ENCODE measurements around the gene CEBPZ. TPM values are rescaled to one million over a fixed set of nuclear protein-coding genes. Genes with fewer than 3 reads are reported as not detected.

The CEBPZ gene, protein sequence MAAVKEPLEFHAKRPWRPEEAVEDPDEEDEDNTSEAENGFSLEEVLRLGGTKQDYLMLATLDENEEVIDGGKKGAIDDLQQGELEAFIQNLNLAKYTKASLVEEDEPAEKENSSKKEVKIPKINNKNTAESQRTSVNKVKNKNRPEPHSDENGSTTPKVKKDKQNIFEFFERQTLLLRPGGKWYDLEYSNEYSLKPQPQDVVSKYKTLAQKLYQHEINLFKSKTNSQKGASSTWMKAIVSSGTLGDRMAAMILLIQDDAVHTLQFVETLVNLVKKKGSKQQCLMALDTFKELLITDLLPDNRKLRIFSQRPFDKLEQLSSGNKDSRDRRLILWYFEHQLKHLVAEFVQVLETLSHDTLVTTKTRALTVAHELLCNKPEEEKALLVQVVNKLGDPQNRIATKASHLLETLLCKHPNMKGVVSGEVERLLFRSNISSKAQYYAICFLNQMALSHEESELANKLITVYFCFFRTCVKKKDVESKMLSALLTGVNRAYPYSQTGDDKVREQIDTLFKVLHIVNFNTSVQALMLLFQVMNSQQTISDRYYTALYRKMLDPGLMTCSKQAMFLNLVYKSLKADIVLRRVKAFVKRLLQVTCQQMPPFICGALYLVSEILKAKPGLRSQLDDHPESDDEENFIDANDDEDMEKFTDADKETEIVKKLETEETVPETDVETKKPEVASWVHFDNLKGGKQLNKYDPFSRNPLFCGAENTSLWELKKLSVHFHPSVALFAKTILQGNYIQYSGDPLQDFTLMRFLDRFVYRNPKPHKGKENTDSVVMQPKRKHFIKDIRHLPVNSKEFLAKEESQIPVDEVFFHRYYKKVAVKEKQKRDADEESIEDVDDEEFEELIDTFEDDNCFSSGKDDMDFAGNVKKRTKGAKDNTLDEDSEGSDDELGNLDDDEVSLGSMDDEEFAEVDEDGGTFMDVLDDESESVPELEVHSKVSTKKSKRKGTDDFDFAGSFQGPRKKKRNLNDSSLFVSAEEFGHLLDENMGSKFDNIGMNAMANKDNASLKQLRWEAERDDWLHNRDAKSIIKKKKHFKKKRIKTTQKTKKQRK
- 10 to 100 TPM; 31.4 to 46.1 (median 34.5) TPM for total RNA-seq

DNA sequence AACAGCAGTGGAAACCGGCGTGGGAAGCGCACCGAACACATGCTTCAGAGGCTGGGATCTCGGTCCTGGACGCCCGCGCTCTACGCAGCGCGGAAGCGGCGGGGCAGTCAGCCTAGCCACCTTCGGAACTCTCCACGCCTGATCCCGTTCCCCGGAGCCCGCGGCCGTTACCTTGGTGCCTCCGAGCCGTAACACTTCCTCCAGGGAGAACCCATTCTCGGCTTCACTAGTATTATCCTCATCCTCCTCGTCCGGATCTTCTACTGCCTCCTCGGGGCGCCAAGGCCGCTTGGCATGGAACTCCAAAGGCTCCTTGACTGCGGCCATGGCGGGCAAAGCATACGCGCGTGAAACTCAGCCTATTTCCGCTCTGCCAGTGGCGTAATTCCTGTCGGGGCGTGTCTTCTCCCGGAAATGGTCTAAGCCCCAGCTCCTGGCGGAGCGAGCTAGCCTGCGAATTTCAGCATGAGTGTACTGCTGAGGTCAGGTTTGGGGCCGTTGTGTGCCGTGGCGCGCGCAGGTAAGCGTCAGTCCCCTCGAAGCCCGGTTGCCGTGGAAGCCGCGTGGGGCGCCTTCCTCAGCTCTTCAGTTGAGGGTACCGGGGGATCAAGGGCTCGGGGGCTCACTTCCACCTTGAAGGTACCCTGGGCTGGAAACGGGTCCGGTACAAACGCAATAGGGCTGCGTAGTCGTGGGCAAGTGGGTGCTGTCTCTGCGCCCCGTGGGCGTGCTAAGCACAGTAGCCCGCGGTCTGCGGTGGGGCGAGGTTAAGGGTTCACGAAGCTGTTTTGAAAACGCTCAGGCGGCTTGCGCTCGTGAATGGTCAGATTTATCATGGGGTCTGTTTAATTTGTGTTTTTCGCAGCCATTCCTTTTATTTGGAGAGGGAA, at the start of gene CEBPZ, which contains the start of gene NDUFAF7:
Gene CEBPZ, minus strand, starts transcription at position 356 of the 890 bp plus-strand sequence. Its CDS starts 29 bp downstream, at position 327.
Gene NDUFAF7, plus strand, starts transcription at position 418 of the 890 bp plus-strand sequence. Its CDS starts 48 bp downstream, at position 466.
- Histone ChIP-seq H3K27me3 (no peaks in the 10 kb centered on the region), H3K4me3 (replicated peaks in 1 of 3) (peak within 1 kb of the TSS; percentile 62 to 100 (median 95)), H3K27ac (peak within 1 kb of the TSS; percentile 73 to 91 (median 90)), H3K36me3 (peaks cover 14 to 16% of the 10 kb centered on the region in 2 donors), H3K9me3 (no peaks in the 10 kb centered on the region), H3K4me1 (peaks cover 26 to 27% of the 10 kb centered on the region in 2 donors)
- peak; percentile 89 to 92 for DNase-seq
- 0 to 1% methylated on average over 32 to 56 of the region's 73 CpGs for WGBS, 2 donors
- TF ChIP-seq POLR2A (IDR thresholded peaks at IDR 0.05) (peak in 1 of 2 donors; percentile 87), CTCF (IDR thresholded peaks at IDR 0.05) (peak in 1 of 6 experiments; percentile 8)
- intact Hi-C loops (cut with DNase I) = no loop called here

DNA sequence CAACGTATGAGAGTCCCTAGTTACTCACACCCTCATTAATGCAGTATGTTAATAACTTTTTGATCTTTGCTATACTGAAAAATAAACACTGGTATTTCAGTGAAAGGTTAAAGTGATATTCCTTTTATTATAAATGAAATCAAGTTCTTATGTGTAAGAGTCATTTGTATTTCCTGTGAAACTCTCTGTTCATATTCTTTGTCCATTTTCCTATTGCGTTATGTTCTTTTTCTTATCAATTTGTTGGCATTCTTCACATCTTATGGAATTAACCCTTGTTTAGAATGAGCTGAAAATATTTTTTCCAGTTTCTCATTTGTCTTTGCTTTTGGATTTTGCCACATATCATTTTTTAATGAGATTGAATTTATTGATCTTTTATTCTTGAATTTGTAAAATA, 44.9 kb upstream of the CEBPZ start:
- intact Hi-C loops (cut with DNase I) = no loop called here
- Histone ChIP-seq H3K4me3 (replicated peaks in 1 of 3) (no peak overlapping the region), H3K4me1 (no peaks in the 10 kb centered on the region), H3K9me3 (no peaks in the 10 kb centered on the region), H3K27me3 (no peaks in the 10 kb centered on the region), H3K36me3 (peaks cover 14 to 22% of the 10 kb centered on the region in 2 donors), H3K27ac (no peak overlapping the region)
- no peak for TF ChIP-seq CTCF (IDR thresholded peaks at IDR 0.05)
- TF ChIP-seq POLR2A (IDR thresholded peaks at IDR 0.05) = no peak
- WGBS, 2 donors = 96 to 99% methylated on average over 2 of the region's 2 CpGs
- DNase-seq = no peak

- DNase-seq = no peak
- intact Hi-C loops (cut with DNase I) = no loop called here
- WGBS, 2 donors = 77 to 90% methylated on average over 6 of the region's 6 CpGs
Observed at GRCh38 chr2:37274359-37274965, 43.1 kb upstream of the CEBPZ start.

More at GRCh38 chr2:37274359-37274965, 43.1 kb upstream of the CEBPZ start:
- Histone ChIP-seq H3K36me3 (peaks cover 14 to 21% of the 10 kb centered on the region in 2 donors), H3K27ac (no peak overlapping the region), H3K4me1 (no peaks in the 10 kb centered on the region), H3K27me3 (no peaks in the 10 kb centered on the region), H3K4me3 (replicated peaks in 1 of 3) (no peak overlapping the region), H3K9me3 (no peaks in the 10 kb centered on the region)
- no peak for TF ChIP-seq CTCF (IDR thresholded peaks at IDR 0.05)
- TF ChIP-seq POLR2A (IDR thresholded peaks at IDR 0.05) = no peak
